Activated CD8-positive, alpha-beta memory T cell treated with anti-CD3 and anti-CD28 coated beads, Interleukin-2, amount 50 U/mL, for 4 hours (primary cell): Measurements from ENCODE around the gene ITPR1.
"Not testable (repeated sequence)": the region's sequence is repeated elsewhere in the genome, so short reads cannot be mapped to it uniquely, and the experiment has no call there.

Source experiments
- DNase-seq: peaks from one replicate; pipeline ENCODE4 v3.0.0-alpha.2; 2020

Gene ITPR1

DNA sequence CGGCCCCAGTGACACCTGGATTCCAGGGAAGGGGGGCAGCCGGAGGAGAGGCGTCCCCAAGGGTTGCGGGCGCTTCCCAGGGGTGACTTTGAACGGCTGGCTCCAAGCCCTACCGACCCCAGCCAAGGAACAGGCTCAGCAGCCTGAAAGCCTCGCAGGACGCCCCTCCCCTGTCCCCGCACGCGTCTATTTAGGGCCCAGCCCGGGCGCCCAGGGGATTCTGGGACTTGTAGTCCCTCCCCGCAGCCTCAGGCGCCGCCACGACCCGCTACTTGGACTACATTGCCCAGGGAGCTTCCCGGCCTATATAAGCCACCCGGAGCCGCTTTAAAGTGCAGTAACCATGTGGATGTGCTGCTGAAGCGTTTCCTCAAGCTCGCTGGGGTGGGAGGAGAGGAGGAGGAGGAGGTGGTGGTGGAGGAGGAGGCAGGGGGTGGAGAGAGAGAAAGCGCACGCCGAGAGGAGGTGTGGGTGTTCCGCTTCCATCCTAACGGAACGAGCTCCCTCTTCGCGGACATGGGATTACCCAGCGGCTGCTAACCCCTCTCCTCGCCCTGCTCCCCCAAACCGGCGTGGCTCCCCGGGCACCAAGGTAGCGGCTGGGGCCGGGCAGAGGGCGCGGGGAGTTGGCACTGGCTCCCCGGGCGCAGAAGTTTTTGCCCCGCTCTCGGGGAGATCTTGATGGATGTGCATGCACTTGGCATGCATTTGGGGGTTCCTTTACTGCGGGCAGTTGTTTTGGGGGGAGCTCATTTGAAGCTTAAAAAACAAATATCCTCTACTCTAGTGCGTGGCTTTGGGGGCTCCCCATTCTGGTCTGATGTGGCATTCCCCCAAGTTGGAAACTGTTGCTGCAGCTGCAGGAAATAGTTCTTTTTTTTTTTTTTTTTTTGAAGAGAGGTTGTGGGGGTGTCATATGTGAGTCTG is at the start of gene ITPR1:
TSS of gene ITPR1 (plus strand) at position 335 of the 927 bp plus-strand sequence. CDS start 23,144 bp downstream, outside the sequence.
- peak; percentile 98 for DNase-seq

DNA sequence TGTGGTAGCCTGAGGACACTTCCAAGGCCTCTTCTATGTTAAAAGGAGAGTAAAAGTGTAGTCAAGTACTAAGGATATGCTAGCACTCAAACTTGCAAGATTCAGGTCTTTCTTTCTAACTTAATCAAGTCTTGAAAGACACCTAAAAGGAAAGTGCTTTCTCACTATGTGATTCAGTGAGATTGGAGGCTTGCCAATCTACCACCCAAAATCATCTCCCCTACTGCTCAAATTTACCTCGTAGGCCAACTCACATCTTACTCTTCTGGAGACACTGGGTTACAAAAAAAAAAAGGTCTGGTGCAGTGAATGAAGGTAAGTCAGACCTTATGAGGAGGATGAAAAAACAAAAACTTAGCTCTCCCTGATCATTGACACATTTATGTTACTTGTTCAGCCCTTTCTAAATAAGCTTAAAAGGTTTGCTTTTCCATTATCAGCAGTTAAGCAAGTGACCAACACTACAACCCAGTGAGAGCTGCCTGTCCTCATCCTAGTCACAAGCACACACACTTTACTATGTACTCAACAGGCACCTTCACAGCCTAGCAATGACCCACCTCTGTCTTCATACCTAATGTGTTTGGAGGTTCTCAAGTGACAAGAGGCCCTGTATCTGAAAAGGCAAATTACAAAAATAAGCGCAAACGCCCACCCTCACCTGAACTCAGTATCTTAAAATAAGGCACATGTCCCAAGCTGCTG is 45.7 kb upstream of the ITPR1 start:
- no peak for DNase-seq

DNA sequence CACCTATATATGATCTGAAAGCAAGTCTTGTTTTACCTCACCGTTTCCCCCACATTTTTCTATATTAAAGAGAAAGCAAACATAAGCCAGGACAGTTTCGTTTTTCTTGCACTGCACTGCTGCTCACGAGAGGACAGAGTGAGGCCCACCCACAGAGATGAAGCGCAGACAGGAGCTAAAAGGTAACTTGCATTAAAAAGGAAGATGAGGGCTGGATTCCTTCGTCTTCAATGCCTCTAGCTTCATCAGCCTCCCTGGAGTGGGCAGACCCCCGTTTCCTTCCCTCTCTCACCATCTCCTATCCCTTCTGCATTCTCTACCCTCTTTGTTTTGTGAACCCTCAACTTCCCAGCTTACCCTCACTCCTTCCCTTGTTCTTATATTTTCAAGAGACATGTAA is 45.0 kb upstream of the ITPR1 start:
- DNase-seq = no peak

DNA sequence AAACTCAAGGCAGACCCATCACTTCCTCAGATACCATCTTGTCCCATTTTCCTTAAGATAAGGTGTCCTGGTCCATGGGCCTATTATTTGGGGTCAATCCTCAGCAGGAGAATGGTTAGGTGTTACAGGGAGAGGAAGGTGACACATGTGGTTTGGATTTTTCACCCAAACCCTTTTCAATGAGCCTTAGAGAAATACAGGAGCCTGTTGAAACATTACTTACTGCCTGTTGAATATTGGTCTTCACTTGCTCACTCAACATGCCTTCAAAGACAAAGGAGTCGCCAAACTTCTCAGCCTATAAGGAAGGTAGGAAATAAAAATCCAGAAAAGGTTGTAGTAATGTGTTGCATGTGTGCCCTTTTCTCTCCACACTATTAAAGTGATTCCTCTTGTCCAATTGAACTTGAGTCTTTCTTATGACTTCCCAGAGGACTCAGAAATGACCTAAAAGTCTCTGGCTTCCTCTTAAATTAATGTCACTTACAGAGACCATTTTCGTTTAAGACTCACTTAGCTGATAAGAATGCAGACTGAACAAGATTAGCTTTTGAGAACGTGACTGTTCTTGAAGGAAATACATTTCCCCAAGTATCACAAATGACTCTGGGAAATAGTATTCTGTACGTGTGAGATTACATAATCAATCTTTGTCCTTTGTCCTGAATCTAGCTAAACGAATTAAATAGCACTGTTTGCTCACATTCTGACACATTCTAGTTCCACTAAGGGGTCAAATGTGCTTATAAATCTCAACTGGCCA is 43.9 kb upstream of the ITPR1 start:
- no peak for DNase-seq

DNA sequence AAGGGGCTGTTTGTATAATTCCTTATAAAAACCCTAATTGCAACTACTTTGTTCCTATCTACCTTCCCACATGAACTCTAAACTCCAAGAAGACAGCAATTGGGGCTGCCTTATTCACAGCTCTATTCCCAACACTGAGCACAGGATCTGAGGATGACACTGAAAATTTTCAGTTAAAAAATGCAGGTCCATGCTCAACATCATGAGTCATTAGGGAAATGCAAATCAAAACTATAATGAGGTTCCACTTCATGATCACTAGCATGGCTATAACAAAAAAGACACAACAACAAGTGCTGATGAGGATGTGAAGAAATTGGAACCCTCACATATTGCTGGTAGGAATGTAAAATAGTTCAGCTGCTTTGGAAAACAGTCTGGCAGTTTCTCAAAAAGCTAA is 39.0 kb upstream of the ITPR1 start:
- DNase-seq = no peak

DNA sequence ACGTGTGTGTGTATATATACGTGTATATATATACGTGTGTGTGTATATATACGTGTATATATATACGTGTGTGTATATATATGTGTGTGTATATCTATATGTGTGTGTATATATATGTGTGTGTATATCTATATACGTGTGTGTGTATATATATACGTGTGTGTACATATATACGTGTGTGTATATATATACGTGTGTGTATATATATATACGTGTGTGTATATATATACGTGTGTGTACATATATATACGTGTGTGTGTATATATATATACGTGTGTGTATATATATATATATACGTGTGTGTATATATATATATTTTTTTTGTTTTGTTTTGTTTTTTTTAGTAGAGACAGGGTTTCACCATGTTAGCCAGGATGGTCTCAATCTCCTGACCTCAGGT is 36.4 kb upstream of the ITPR1 start:
- DNase-seq = not testable (repeated sequence)

DNA sequence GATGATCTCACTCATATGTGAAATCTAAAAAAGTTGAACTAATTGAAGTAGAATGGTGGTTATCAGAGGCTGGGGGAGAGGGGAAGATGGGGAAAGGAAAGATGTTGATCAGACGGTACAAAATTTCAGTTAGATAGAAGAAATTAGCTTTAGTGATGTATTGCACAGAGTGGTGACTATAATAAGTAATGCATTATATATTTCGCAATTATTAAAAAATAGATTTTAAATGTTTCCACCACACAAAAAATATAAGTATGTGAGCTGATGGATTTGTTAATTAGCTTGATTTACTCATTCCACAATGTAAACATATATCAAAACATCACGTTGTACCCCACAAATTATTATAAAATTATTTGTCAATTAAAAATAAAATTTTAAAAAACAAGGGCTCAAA is 34.2 kb upstream of the ITPR1 start:
- DNase-seq = no peak

DNA sequence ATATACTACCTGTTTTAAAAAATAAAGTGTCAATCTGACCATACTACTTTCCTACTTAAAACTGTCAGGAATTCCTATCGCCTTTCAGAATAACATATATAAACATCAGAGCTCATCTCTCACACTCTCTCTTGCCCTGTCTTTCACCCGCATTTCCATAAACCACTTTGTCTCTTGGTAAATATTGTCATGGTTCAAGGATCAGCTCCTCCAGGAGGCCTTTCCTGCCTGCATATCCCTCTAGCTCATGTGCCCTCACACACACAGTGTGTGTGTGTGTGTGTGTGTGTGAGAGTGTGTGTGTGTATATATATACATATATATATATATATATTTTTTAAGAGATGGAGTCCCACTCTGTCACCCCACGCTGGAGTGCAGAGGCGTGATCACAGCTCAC is 32.8 kb upstream of the ITPR1 start:
- DNase-seq = no peak

DNA sequence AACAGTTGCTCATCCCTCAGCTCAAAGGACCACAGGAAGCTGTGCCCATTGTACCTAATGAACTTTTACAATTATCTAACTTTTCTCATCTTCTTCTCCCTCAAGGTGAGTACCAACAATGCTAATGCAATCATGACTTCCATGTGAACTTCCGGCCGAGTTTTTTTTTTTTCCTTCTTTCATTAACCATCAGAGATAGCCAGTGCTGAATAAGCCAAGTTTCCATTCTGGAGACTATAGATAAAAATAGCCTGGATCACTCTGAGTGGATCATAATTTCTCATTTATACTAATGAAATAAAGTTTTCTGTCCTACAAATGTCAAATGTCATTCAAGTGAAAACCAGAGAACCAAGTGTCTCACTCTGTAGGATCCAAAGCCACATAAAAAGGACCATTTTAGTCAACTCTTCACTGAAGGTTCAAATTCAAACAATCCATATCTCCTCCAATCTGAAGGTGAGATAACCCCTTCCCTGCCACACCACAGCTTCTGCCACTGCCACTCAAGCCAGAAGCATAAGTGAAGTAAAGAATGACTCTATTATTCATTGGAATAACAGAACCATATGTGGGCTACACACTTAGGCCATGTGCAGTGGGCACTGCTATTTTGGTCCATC is 31.6 kb upstream of the ITPR1 start:
- no peak for DNase-seq

DNA sequence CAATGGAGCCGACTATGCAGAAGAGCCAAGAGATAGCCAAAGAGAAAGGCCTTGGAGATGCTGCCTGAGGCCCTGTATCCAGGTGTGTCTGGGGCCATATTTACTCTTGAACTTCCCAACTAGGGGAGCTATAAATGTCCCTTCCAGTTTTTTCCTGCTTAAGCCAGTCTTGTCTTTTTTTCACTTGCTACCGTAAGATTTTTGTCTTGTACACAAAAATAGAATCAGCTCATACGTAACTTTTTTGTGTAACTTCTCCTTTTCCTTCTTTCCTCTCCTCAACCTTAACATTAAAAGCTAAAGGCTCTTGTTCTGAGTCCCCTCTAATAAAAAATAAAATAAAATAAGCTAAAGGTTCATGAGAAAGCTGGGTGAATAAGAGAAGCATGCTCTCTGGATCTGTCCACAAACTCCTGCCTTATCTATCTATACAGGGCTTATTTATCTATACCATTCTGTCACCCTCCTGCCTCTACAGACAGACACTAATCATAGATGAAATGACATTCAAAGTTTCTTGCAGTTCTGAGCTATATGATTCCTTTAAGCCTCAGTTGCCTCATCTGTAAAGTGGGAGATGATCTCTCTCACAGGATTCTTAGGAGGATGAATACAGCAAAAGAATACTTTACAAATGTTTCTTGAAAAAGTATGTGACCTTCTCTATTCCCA is 30.6 kb upstream of the ITPR1 start:
- DNase-seq = no peak

DNA sequence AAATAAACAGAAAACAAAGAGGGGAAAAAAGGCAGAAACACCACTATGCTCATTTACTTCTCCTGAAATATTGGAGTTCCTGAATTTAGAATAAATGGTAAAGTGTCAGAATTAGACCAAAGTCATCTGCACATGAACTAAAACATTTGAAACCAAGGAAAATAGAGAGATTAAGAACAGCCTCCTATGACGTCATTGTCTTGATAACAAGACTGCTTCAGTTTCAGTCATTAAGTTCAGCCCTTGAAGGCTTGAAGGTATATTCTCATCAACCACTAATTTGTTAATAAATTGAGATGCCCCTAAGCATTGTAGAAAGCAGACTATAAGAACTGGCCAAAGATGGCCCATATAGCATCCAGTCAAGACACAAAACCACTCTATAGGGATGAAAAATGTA is 28.6 kb upstream of the ITPR1 start:
- no peak for DNase-seq

DNA sequence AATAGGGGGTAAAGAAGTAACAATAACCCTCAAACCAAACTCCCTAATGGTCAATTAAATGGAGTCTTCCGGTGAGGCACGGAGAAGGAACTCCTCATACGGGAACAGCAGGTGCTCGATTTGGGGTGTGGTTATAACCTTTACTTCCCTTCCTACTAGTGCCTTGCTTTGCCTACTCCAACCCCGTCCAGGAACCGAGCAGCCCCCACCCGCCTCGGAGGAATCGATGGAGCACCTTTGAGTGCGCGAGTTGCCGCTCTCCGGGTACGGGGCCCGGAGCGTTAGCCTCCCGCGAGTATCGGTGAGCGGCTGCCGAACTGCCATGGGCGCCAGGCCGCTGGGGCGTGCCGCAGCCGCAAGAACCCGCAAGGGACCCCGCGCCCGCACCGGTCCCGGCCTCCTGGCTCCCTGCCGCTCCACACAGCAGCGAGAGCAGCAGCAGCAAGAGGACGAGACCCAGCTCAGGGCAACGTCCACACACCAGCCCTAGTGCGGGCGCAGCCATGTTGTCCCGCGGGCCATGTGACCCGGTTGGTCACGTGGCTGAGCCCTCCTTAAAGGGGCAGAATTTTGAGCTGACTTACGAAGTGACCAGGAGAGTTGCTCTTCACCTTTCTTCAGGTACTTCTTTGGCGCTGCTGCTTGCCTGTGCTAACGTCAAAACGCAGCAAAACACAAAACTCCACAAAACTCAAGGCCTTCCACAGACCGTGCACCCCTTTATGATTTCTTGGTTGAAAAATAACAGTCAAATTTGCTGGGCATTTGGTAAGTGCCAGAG is 26.2 kb upstream of the ITPR1 start, which contains the start of gene SUMF1:
TSS of gene SUMF1 (minus strand) at position 529 of the 781 bp plus-strand sequence. CDS start at position 505, 24 bp downstream.
- DNase-seq = peak; percentile 73

DNA sequence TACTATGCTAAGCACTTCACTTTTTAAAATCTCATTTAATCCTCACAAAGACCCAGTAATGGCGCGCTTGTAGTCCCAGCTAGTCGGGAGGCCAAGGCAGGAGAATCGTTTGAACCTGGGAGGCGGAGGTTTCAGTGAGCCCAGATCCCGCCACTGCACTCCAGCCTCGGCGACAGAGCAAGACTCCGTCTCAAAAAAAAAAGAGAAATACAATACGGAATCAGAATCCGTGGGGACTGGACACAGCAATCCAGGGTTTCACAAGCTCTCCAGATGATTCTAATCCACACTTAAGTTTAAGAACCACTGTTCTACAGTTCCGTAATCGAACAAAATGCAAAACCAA is 25.7 kb upstream of the ITPR1 start:
- DNase-seq = no peak

DNA sequence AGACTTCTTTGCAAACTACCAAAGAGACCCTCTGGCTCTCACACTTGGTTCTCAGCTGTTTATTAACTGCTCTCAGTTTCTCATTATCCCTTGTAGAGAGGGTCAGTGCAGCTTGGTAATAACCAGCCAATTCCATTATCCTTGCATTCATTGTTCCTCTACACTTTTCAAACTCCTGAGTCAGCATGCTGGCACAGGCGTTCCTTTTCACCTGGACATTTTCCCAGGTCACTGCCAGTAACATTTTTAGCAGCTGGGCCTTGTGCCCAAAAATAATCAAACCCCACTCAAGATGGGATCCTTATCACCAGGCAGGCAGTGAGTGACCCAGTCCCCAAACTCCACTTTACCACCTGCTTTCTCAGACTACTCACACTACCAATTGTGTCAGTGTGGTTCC is 21.2 kb upstream of the ITPR1 start:
- DNase-seq = no peak

DNA sequence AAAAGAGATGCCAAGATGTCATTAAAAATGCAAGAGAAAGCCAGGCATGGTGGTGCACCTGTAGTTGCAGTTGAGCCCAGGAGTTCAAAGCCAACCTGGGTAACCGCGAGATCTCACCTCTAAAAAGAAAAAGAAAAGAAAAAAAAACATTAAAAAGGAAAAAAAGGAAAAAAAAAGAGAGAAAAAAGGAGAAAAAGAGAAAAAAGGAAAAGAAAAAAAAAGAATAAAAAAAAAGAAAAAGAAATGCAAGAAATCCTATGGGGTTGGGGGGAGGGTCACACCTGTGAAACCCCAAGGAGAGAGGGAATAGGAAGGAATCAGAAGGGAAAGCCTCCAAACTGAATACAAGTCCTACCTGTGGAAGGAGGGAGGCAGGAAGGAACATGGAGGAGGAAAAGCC is 20.8 kb upstream of the ITPR1 start:
- no peak for DNase-seq

DNA sequence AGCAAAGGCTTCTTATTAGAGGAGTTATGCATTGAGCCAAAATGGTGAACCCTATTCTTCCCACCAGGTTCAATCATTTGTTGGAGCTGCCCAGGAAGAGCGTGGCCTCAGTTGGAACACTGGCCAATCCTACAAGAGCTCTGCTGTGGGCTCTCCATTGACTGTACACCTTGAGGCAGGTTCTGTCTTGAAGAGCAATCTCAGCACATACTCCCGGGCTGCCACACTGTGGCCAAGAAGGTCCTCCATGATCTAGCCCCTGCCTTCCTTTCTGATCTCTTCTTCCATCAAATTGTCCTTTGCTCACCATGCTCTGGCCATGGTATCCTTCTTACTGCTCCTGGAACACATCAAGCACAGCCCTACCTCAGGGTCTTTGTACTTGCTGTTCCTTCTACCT is 20.4 kb upstream of the ITPR1 start:
- no peak for DNase-seq

DNA sequence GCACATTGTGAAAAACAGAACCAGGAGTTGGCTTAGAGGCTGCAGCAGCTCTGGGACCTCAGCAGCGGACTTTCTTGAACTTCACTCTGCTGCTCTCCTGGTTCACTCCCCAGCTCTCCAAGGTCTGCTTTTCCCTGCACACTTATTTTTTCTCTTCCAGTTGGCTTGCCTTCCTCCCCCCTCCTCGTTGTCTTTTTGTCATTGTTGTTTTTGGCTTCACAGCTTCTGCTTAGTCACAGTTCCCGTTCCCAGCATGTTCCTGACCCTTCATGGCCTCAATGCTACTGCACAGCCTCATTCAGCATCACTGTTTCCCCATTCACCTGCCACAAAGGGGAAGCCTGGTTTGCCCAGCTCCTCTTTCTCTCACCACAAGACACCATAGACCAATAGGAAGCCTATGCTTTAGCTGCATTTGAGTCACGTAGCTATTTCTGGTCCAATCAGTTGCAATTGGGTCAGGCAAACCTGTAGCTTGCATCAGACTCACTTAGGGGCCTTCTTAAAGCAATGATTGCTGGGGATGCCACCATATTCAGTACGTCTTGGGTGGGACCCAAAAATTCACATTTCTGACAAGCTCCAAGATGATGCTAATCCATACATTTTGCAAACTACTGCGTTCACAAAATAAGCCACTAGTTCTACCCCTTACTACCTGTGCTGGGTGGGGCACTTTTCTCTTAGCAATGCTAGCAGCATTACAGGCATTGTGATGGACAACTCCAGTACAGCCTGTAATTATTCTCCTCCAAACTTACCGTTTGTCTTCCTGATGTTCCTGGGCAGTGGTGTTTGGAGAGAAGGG is 18.3 kb upstream of the ITPR1 start:
- no peak for DNase-seq

DNA sequence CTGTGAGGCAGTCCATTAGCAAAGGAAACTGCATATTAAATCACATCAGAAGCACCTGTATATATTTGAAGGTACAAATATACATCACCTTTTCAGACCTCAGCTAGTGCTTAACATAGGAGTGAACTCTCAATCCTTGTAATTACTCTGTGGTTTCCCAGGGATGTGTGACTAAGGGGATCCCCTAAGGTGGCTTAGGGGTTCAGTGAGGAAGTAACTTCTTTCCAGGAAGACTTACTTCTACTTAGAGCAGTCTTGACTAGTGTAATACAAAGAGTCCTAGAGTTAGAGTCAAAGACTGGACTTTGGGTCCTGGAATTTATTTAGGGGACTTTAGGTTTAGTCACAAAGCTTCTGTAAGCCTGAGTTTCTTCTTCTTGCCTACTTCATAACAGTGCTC is 17.3 kb upstream of the ITPR1 start:
- DNase-seq = no peak

DNA sequence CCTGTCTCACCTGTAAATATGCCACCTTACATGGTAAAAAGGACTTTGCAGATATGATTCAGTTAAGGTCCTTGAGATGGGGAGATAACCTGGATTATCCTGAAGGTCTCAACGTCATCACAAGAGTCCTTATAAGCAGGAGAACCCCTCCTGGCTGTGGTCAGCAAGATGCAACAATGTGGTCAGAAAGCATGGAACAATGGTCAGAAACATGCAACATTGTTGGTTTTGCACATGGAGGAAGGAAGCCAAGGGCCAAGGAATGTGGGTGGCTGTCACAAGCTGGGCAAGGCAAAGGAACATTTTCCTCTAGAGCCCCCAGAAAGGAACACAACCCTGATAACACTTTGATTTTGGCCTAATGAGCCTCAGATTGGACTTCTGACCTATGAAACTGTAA is 16.7 kb upstream of the ITPR1 start:
- DNase-seq = no peak

DNA sequence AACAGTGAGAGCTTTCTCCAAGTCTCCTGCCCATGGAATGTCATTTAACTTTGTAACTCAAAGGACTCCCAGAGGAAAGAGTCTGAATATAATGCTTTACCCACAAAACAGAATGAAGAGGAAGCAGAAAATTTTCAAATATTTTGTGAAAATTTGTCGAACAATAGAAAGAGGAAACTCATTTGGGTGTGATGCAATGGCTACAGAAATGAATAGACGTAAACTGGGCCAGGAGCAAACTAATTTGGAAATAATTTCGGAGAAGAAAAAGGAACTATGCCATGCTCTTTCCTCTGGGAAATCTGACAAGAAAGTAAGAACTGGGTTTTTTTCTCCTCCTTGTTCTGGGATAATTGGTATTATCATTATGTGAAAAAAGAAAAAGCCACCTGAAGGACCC is 14.9 kb upstream of the ITPR1 start:
- DNase-seq = no peak

DNA sequence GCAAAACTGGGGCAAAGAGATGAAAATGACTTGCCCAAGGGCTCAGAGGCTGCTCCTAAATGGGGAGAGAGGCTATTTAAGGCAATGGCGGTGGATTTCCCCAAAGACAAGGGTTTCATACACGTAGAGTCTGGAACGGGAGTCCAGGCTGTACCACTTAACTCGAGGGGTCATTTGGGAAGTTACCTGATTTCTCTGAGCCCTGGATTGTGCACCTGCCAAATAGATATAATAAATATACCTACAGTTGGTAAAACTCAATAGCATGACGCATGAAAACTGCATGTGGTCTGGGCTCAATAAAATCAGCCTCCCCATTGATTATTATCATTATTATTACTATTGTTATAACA is 1.3 kb upstream of the ITPR1 start:
- no peak for DNase-seq
